ENCODE results near the gene PACSIN3.

DNA sequence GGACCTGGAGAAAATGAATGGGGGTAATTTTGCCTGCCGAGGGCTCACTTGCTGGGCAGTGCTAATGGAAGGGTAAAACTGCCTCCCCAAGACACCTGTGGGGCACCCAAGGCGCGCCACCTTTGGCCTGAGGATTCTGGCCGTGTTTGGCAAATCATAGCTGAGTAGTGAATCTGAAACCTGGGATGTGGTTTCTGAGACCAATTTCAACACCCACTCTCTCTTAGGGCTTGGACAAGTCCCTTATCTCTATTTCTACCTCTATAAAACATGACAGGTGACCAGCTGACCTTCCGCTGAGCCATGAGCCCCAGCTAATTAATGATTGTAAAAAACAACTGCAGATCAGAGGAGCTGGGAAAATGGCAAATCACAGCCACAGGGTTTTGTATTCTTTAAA, 1.5 kb upstream of the PACSIN3 start:
- TF ChIP-seq, protein P1, sequence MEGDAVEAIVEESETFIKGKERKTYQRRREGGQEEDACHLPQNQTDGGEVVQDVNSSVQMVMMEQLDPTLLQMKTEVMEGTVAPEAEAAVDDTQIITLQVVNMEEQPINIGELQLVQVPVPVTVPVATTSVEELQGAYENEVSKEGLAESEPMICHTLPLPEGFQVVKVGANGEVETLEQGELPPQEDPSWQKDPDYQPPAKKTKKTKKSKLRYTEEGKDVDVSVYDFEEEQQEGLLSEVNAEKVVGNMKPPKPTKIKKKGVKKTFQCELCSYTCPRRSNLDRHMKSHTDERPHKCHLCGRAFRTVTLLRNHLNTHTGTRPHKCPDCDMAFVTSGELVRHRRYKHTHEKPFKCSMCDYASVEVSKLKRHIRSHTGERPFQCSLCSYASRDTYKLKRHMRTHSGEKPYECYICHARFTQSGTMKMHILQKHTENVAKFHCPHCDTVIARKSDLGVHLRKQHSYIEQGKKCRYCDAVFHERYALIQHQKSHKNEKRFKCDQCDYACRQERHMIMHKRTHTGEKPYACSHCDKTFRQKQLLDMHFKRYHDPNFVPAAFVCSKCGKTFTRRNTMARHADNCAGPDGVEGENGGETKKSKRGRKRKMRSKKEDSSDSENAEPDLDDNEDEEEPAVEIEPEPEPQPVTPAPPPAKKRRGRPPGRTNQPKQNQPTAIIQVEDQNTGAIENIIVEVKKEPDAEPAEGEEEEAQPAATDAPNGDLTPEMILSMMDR (conservative IDR thresholded peaks at IDR 0.05) = no peak
- no peak for TF ChIP-seq EZH2 (IDR thresholded peaks at IDR 0.05; ENCODE audit: low read depth)
